HG03097 (cell line): ENCODE data around the gene ZNF554.
A peak's percentile ranks its signal among the peaks of the same experiment; 100 is the strongest.

Experiments
- ATAC-seq: cut with Tn5 transposase; IDR thresholded peaks from one replicate; pipeline ENCODE4 v1.9.1; 2021; ENCODE audit not compliant: unreplicated experiment, low FRiP score

ZNF554 gene

GRCh38 chr19:2823646-2824045 is 4.0 kb downstream of the ZNF554 start:
- ATAC-seq: no peak

- ATAC-seq: no peak
These were observed 4.5 kb downstream of the ZNF554 start for GRCh38 chr19:2824129-2824528.

DNA sequence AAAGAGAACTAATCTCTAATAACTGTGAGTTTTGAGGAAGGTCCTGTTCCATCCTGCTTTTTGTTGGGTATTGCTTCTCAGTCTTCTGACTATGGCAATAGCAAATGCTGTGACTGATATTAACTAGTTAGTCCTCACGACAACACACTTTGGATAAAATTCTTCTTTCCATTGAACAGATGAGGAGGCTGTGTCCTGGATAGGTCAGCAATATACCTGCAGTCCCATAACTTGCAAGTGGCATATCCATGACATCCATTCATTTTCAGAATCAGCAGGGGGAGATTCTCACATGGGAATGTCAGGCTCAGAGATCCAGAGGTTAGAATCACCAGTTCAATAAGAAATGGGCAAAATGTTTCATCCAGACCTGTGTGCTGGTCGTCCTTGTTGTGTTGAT is 7.4 kb downstream of the ZNF554 start:
- no peak for ATAC-seq

GRCh38 chr19:2827840-2828489 is 8.3 kb downstream of the ZNF554 start:
- no peak for ATAC-seq

DNA sequence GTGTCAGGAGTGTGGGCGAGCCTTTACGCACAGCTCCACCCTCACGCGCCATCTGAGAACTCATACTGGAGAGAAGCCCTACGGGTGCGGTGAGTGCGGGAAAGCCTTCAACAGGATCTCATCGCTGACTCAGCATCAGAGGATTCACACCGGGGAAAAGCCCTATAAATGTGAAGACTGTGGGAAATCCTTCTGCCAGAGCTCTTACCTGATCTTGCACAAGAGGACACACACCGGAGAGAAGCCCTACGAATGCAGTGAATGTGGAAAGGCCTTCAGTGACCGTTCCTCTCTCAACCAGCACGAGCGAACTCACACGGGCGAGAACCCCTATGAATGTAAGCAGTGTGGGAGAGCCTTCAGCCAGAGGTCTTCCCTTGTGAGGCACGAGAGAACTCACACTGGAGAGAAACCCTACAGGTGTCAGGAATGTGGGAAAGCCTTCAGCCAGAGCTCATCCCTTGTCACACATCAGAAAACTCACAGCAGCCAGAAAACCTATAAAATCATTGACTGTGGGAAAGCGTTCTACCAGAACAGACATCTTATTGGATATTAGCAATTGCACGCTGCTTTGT is 14.7 kb downstream of the ZNF554 start:
- ATAC-seq: no peak

DNA sequence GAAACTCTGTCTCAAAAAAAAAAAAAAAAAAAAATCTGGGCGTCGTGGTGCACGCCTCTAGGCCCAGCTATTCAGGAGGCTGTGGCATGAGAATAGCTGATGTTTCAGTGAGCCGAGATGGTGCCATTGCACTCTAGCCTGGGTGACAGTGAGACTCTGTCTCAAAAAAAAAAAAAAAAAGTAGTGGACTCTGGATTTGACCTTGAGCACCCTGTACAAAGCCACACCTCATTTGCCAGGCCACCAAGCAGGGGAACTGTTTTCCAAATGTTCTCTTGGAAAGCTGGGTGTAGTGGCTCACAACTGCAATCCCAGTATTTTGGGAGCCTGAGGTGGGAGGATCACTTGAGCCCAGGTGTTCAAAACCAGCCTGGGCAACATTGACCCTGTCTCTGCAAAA is 17.8 kb downstream of the ZNF554 start:
- no peak for ATAC-seq

GRCh38 chr19:2840794-2841791 is 21.4 kb downstream of the ZNF554 start, which contains the start of gene ZNF555:
ZNF555 (plus strand) TSS chr19:2841475; CDS start chr19:2841573, 98 bp downstream.
- peak; percentile 92 for ATAC-seq

DNA sequence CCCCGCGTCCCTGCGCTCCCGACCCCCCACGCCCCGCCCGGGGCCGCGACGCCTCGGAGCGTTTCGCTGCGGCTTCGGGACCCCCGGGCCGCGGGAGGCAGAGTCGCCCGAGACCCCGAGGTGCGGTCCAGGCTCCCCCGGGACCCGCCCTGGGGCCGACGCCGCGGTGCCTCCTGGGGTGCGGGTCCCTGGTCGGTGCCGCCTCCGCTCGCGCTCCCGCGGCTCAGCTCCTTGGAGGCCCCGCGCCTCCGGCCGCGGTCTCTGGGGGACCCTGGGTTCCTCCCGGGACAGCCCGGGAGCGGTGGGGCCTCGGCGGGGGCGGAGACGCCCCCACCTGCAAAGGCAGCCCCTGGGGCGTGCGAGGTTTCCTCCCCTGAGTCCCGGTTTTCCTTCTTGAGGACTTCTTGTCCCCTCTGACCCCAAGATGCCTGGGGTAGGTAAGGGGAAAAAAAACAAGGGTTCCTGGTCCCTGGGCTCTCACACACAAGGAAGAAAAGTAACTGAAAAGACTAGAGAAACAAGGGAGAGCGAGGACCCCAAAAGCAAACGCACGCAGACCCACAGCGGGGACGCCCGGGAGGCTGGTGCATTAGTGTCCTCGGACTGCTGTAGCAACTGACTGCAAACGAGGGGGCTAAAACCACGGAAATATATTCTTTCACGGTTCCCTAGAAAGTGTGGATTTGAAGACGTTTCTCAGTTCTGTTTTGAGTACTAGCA is 22.3 kb downstream of the ZNF554 start:
- no peak for ATAC-seq

GRCh38 chr19:2845107-2845506 is 25.4 kb downstream of the ZNF554 start:
- no peak for ATAC-seq

- ATAC-seq: no peak
These were observed 26.7 kb downstream of the ZNF554 start for GRCh38 chr19:2846180-2846894.

- ATAC-seq: no peak
These were observed 27.8 kb downstream of the ZNF554 start for GRCh38 chr19:2847507-2847906.

DNA sequence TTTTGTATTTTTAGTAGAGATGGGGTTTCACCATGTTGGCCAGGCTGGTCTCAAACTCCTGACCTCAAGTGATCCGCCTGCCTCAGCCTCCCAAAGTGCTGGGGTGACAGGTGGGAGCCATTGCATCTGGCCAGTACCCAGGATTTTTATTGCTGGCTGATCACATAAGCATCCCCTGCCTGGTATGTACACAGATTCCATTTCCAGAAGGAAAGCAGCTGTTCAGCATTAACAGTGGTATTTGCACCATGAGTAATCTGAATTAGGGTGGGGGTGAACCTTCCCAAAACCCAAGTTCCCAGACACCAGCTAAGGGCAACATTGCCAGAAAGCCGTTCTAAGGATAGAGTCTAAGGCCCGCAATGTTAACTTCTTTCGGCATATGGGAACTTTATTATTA is 28.9 kb downstream of the ZNF554 start:
- ATAC-seq: no peak

DNA sequence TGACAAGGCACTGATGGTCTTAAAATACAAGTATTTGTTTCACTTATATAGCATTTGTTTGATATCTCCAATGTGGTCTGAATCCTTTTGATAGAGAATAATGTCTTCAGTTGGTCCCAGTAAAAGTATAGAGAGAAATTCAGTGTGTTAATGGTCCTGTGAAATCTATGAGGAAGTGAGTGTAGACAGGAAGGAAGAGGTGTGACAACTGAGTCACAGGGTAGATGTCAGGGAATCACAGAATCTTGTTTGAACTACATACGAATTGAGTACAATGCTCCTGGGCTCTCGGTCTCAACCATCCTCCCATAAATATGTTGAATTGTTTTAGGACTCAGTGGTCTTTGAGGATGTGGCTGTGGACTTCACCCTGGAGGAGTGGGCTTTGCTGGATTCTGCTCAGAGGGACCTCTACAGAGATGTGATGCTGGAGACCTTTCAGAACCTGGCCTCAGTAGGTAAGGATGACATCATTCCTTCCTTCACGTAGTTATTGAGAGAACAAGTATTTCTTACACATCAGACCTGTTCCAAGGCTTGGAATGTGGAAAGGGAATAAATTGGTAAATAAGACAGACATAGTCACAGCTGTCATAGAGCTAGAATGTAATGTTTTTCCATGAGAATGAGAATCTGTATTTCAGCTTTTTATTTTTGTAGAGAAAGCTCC is 30.7 kb downstream of the ZNF554 start:
- ATAC-seq: no peak

- ATAC-seq: no peak
These were observed 32.9 kb downstream of the ZNF554 start for GRCh38 chr19:2852598-2852997.

DNA sequence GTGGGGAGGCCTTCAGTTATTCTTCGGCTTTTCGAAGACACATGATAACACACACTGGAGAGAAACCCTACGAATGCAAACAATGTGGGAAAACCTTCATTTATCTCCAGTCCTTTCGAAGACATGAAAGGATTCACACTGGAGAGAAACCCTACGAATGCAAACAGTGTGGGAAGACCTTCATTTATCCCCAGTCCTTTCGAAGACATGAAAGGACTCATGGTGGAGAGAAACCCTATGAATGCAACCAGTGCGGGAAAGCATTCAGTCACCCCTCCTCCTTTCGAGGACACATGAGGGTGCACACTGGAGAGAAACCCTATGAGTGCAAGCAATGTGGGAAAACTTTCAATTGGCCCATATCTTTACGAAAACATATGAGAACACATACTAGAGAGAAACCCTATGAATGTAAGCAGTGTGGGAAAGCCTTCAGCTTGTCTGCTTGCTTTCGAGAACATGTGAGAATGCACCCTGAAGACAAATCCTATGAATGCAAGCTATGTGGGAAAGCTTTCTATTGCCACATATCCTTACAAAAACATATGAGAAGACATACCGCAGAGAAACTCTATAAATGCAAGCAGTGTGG is 33.4 kb downstream of the ZNF554 start:
- ATAC-seq: no peak

GRCh38 chr19:2854849-2855248 is 35.2 kb downstream of the ZNF554 start:
- no peak for ATAC-seq

DNA sequence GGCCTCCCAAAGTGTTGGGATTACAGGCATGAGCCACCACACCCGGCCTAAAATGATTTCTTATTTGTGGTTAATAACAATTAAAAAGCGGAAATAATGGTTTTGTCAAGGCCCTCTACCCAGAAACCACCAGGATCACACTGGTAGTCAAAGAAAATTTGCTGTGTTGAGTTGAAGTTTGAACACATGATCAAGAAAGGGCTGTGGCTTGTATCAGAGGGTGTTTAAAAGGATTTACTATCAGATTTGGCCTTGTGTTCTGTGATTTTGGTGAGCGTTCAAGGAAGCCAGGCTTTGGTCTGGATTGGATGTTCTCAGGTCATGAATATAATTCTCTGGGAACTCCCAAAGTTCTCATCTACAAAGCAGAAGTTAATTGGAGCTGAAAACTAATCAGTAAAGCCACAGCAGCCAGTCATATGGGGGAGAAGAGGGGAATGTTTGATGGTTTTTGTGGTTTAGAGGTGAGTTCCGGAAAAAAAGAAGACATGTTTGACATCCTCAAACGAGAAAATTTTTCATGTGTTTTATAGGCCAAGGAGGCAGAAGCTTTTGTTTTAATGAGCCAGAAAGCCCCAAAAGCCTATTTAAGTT is 36.9 kb downstream of the ZNF554 start:
- ATAC-seq: no peak

DNA sequence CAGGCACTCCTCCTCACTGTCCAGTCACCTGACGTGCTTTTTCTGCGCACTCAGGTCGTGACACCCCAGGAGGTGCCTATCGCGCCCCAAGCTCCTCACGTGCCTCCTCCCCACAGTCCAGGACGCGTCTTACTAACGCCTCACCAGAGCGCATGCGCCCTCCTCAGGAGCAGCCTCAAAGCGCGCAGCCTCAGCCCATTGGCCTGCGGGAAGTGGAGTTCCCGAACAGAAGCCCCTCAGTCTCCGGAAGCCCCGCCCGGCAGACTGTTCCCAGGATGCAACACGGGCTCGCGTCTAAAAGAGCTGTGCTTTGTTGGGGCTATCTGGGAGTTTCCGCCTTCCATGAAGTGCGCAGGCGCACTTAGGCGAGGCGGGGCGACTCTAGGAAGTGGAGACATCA is 39.2 kb downstream of the ZNF554 start:
- no peak for ATAC-seq

DNA sequence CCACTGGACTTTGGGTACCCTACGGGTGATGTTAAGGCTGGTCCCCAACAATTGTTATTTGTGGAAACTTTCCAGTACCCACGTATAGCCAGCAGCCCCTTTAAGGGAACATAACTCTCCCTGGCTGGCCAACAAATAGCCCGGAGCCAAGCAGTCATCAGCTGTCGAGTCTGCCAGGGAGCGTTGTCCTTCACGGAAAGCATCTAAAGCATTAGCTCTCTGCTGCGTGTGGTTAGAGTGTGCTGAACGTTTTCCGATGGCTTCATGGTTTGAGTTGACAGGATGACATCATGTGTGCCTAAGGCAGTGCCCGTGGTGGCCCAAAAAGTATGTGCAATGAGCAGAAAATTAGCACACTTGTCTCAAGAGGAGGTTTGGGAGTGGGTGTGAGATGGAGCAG is 44.1 kb downstream of the ZNF554 start:
- no peak for ATAC-seq
